B cell (primary cell): ENCODE measurements around the gene FKBP9.

ENCODE experiments used
- CTCF ChIP-seq: fragments of 200-600 bp; IDR thresholded peaks from one replicate; pipeline ENCODE4 v1.8.0; 2022; ENCODE audit warnings: antibody characterized with exemption, mild to moderate bottlenecking
- EZH2 ChIP-seq: IDR thresholded peaks from 2 replicates; pipeline ENCODE4 v1.6.1; 2012; ENCODE audit warnings: borderline replicate concordance, low read depth, mild to moderate bottlenecking, moderate library complexity, low read length; ENCODE audit not compliant: insufficient read depth, poor library complexity, severe bottlenecking

GRCh38 chr7:33041631-33042428, 84.6 kb downstream of the FKBP9 start:
- TF ChIP-seq CTCF (no peak), EZH2 (no peak)
